ENCODE results near the gene SGK1. TPM values are rescaled to one million over a fixed set of nuclear protein-coding genes. Genes with fewer than 3 reads are reported as not detected.

Gene SGK1
- total RNA-seq, 4 donors from 2014 or later: 379 to 684 (median 450) TPM

- 25% methylated on average over 4 of the region's 4 CpGs for WGBS
- H3K27me3 ChIP-seq: no peaks in the 10 kb centered on the region
- peaks cover 67% of the 10 kb centered on the region for H3K4me1 ChIP-seq
- no peaks in the 10 kb centered on the region for H3K9me3 ChIP-seq
- no peak for TF ChIP-seq POLR2AphosphoS5 (IDR thresholded peaks at IDR 0.05)
- TF ChIP-seq POLR2A (IDR thresholded peaks at IDR 0.05): no peak
- TF ChIP-seq EP300 (IDR thresholded peaks at IDR 0.05): no peak
- TF ChIP-seq, protein P1, sequence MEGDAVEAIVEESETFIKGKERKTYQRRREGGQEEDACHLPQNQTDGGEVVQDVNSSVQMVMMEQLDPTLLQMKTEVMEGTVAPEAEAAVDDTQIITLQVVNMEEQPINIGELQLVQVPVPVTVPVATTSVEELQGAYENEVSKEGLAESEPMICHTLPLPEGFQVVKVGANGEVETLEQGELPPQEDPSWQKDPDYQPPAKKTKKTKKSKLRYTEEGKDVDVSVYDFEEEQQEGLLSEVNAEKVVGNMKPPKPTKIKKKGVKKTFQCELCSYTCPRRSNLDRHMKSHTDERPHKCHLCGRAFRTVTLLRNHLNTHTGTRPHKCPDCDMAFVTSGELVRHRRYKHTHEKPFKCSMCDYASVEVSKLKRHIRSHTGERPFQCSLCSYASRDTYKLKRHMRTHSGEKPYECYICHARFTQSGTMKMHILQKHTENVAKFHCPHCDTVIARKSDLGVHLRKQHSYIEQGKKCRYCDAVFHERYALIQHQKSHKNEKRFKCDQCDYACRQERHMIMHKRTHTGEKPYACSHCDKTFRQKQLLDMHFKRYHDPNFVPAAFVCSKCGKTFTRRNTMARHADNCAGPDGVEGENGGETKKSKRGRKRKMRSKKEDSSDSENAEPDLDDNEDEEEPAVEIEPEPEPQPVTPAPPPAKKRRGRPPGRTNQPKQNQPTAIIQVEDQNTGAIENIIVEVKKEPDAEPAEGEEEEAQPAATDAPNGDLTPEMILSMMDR (IDR thresholded peaks at IDR 0.05): no peak
- H3K36me3 ChIP-seq: peaks cover 49% of the 10 kb centered on the region
- H3K4me3 ChIP-seq: peak overlapping the region; percentile 91
- no peak for DNase-seq (ENCODE audit: low spot score in 2 of 2)
- H3K27ac ChIP-seq: peak overlapping the region; percentile 99
These were observed 144.6 kb downstream of the SGK1 start for GRCh38 chr6:134173366-134173725.

DNA sequence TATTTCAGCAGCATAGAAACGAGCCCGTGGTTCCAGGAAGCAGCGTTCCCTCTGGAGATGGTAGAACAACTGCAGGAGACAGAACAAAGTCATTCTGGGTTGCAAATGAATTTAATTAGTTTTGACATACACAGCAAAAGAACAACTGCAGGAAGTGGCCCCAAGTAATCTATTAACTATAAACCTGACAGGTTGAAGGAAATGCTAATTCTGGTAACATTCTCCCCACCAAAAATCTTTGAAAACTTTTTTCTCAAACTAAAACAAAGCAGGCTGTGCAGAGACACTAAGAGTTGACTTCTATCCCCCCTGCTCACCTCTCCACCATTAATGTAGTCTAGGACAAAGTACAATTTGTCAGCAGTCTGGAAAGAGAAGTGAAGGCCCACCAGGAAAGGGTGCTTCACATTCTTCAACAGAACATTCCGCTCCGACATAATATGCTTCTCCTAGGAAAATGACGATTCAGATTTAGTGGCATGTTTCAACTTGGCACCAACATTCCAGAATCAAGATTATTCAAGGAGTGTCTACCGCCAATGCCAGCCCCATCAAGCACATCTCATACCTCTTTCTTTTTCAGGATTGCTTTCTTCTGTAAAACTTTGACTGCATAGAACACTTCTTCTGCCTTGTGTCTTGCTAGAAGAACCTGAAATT lies 145.1 kb downstream of the SGK1 start:
- Histone ChIP-seq H3K27me3 (no peaks in the 10 kb centered on the region), H3K4me3 (peak overlapping the region; percentile 91), H3K9me3 (no peaks in the 10 kb centered on the region), H3K27ac (peak overlapping the region; percentile 99), H3K36me3 (peaks cover 54% of the 10 kb centered on the region), H3K4me1 (peaks cover 62% of the 10 kb centered on the region)
- no peak for DNase-seq (ENCODE audit: low spot score in 2 of 2)
- WGBS: 34% methylated on average over 7 of the region's 7 CpGs
- no peak for TF ChIP-seq POLR2A (IDR thresholded peaks at IDR 0.05)

GRCh38 chr6:134172020-134172705 lies 145.7 kb downstream of the SGK1 start:
- Histone ChIP-seq H3K27me3 (no peaks in the 10 kb centered on the region), H3K36me3 (peaks cover 58% of the 10 kb centered on the region), H3K27ac (peak overlapping the region; percentile 99), H3K4me3 (peak overlapping the region; percentile 91), H3K4me1 (peaks cover 55% of the 10 kb centered on the region), H3K9me3 (no peaks in the 10 kb centered on the region)
- DNase-seq (ENCODE audit: low spot score in 2 of 2): no peak
- TF ChIP-seq, protein P1 (IDR thresholded peaks at IDR 0.05): no peak
- TF ChIP-seq EP300 (IDR thresholded peaks at IDR 0.05) (no peak), POLR2A (IDR thresholded peaks at IDR 0.05) (no peak), POLR2AphosphoS5 (IDR thresholded peaks at IDR 0.05) (no peak)
- WGBS: 40% methylated on average over 8 of the region's 8 CpGs

- no peaks in the 10 kb centered on the region for H3K9me3 ChIP-seq
- H3K4me1 ChIP-seq: peaks cover 51% of the 10 kb centered on the region
- no peak for DNase-seq (ENCODE audit: low spot score in 2 of 2)
- TF ChIP-seq, protein P1 (IDR thresholded peaks at IDR 0.05): no peak
- no peak for TF ChIP-seq POLR2AphosphoS5 (IDR thresholded peaks at IDR 0.05)
- TF ChIP-seq EP300 (IDR thresholded peaks at IDR 0.05): no peak
- no peak for TF ChIP-seq POLR2A (IDR thresholded peaks at IDR 0.05)
- H3K36me3 ChIP-seq: peaks cover 58% of the 10 kb centered on the region
- H3K27ac ChIP-seq: peak overlapping the region; percentile 99
- peak overlapping the region; percentile 91 for H3K4me3 ChIP-seq
- H3K27me3 ChIP-seq: no peaks in the 10 kb centered on the region
- WGBS: 63% methylated on average over 5 of the region's 5 CpGs
These were observed 146.4 kb downstream of the SGK1 start for GRCh38 chr6:134171517-134171916.

GRCh38 chr6:134170844-134171243 lies 147.1 kb downstream of the SGK1 start:
- Histone ChIP-seq H3K4me1 (peaks cover 44% of the 10 kb centered on the region), H3K27me3 (no peaks in the 10 kb centered on the region), H3K9me3 (no peaks in the 10 kb centered on the region), H3K27ac (peak overlapping the region; percentile 19), H3K36me3 (peaks cover 58% of the 10 kb centered on the region), H3K4me3 (peak overlapping the region; percentile 91)
- TF ChIP-seq, protein P1 (IDR thresholded peaks at IDR 0.05): no peak
- no peak for TF ChIP-seq POLR2A (IDR thresholded peaks at IDR 0.05)
- no peak for TF ChIP-seq POLR2AphosphoS5 (IDR thresholded peaks at IDR 0.05)
- TF ChIP-seq EP300 (IDR thresholded peaks at IDR 0.05): no peak
- no peak for DNase-seq (ENCODE audit: low spot score in 2 of 2)
- 61% methylated on average over 10 of the region's 10 CpGs for WGBS

All from suprapubic skin (tissue), 4 donors.